D341Med (cell line): ENCODE data around the gene PIK3CD.

ENCODE experiments used
- DNase-seq: peaks from one replicate; pipeline ENCODE4 v3.0.0; 2012; ENCODE audit warnings: low spot score

Gene PIK3CD

GRCh38 chr1:9719978-9720722 is 68.6 kb downstream of the PIK3CD start:
- peak; percentile 22 for DNase-seq

GRCh38 chr1:9720785-9721605 is 69.5 kb downstream of the PIK3CD start:
- peak; percentile 35 for DNase-seq

- peak; percentile 83 for DNase-seq
These were observed 70.3 kb downstream of the PIK3CD start for GRCh38 chr1:9721606-9722377.

GRCh38 chr1:9722378-9722749 is 70.8 kb downstream of the PIK3CD start:
- DNase-seq, result no peak

GRCh38 chr1:9723068-9723805 is 71.7 kb downstream of the PIK3CD start:
- DNase-seq, result peak; percentile 16

- DNase-seq, result peak; percentile 23
These were observed 72.4 kb downstream of the PIK3CD start for GRCh38 chr1:9723926-9724325.

- DNase-seq, result peak; percentile 86
These were observed 73.4 kb downstream of the PIK3CD start for GRCh38 chr1:9724706-9725476.

- peak; percentile 15 for DNase-seq
These were observed 74.9 kb downstream of the PIK3CD start for GRCh38 chr1:9726406-9726805.

- DNase-seq, result peak; percentile 14
These were observed 75.5 kb downstream of the PIK3CD start for GRCh38 chr1:9726905-9727595.

GRCh38 chr1:9728451-9729295 is 77.1 kb downstream of the PIK3CD start:
- DNase-seq, result no peak

GRCh38 chr1:9729523-9729922 is 78.0 kb downstream of the PIK3CD start:
- no peak for DNase-seq

- no peak for DNase-seq
These were observed 78.8 kb downstream of the PIK3CD start for GRCh38 chr1:9730096-9730901.

- DNase-seq, result no peak
These were observed 79.6 kb downstream of the PIK3CD start for GRCh38 chr1:9731051-9731537.

- no peak for DNase-seq
These were observed 80.0 kb downstream of the PIK3CD start for GRCh38 chr1:9731561-9731960.

- no peak for DNase-seq
These were observed 80.8 kb downstream of the PIK3CD start for GRCh38 chr1:9732123-9732971.

- no peak for DNase-seq
These were observed 81.7 kb downstream of the PIK3CD start for GRCh38 chr1:9733160-9733789.

- DNase-seq, result no peak
These were observed 84.3 kb downstream of the PIK3CD start for GRCh38 chr1:9735800-9736199.
